HepG2 (cell line): ENCODE measurements around the gene CA4. TPM values are rescaled to one million over a fixed set of nuclear protein-coding genes. Genes with fewer than 3 reads are reported as not detected.
A peak's percentile ranks its signal among the peaks of the same experiment; 100 is the strongest.

Source experiments
- ARHGAP35 ChIP-seq: sonication (generic); formaldehyde crosslinking; IDR thresholded peaks from 2 replicates; pipeline ENCODE4 v1.9.0; 2022; ENCODE audit warnings: mild to moderate bottlenecking, inconsistent platforms, moderate library complexity, missing genetic modification reagents, borderline replicate concordance
- CAMTA2 ChIP-seq: sonication (generic); formaldehyde crosslinking; IDR thresholded peaks from 2 replicates; pipeline ENCODE4 v1.4.0; 2020; ENCODE audit warnings: mild to moderate bottlenecking, missing genetic modification reagents, borderline replicate concordance
- CBX2 ChIP-seq, 2 experiments: fragments of 200-600 bp in 1 of 2; sonication (generic); formaldehyde crosslinking in 1 of 2; IDR thresholded peaks; 2 replicates each; pipeline versions ENCODE4 v1.7.0 to v1.8.1; 2018 to 2022; ENCODE audit warnings: low read depth in 2 of 2, low read length in 1 of 2, mild to moderate bottlenecking in 1 of 2, missing genetic modification reagents in 1 of 2
- CEBPB ChIP-seq: IDR thresholded peaks from 2 replicates; pipeline ENCODE4 v1.6.1; 2011; ENCODE audit warnings: low read depth, low read length, improper control_type of control experiment, borderline replicate concordance
- CHD2 ChIP-seq: IDR thresholded peaks from 2 replicates; pipeline ENCODE4 v1.6.1; 2011; ENCODE audit warnings: low read depth, low read length, improper control_type of control experiment
- FOXM1 ChIP-seq: sonication (generic); formaldehyde crosslinking; IDR thresholded peaks from 2 replicates; pipeline ENCODE4 v1.5.0; 2020; ENCODE audit warnings: missing genetic modification reagents
- HNRNPUL1 ChIP-seq: fragments of 200-400 bp; formaldehyde crosslinking; IDR thresholded peaks from 2 replicates; pipeline ENCODE4 v1.6.1; 2017; ENCODE audit warnings: low read depth, mild to moderate bottlenecking, low read length, moderate library complexity
- RFXANK ChIP-seq: IDR thresholded peaks from 2 replicates; pipeline ENCODE4 v1.6.1; 2016
- SUZ12 ChIP-seq: fragments of 150-350 bp; IDR thresholded peaks from 2 replicates; pipeline ENCODE4 v1.6.1; 2014; ENCODE audit warnings: low read depth, low read length
- ZNF10 ChIP-seq: sonication (generic); formaldehyde crosslinking; IDR thresholded peaks from 2 replicates; pipeline ENCODE4 v1.4.0; 2020; ENCODE audit warnings: mild to moderate bottlenecking, low read depth, missing genetic modification reagents, borderline replicate concordance
- ZNF326 ChIP-seq: sonication (generic); formaldehyde crosslinking; IDR thresholded peaks from 2 replicates; pipeline ENCODE4 v1.4.0; 2020; ENCODE audit warnings: missing genetic modification reagents, borderline replicate concordance
- ZNF337 ChIP-seq: sonication (generic); formaldehyde crosslinking; IDR thresholded peaks from 2 replicates; pipeline ENCODE4 v1.5.1; 2020; ENCODE audit warnings: missing genetic modification reagents, low read depth, mild to moderate bottlenecking, borderline replicate concordance
- polyA plus RNA-seq, 8 experiments: library from polyadenylated mRNA; depleted of rRNA in 3 of 8; stranded (reverse) in 7 of 8; unstranded in 1 of 8; fragments of >200 nt; fragmentation: Illumina TruSeq in 4 of 8; extraction: Trizol in 4 of 8; gene quantifications; 2 replicates each; pipeline versions ENCODE4 v1.2.1 to v1.2.3, GENCODE V29; 2011 to 2016; ENCODE audit warnings: low read depth in 4 of 8, missing spikeins in 1 of 8, mixed read lengths in 1 of 8; ENCODE audit not compliant: insufficient read depth in 1 of 8
- total RNA-seq, 5 experiments: library from RNA; depleted of rRNA; stranded (reverse); fragments of >200 nt; fragmentation: Illumina TruSeq; extraction: Trizol; gene quantifications; 2 replicates each; pipeline ENCODE4 v1.2.3, GENCODE V29; 2016; ENCODE audit warnings: low read depth in 1 of 5
- TF ChIP-seq, protein P1 (sequence below): IDR thresholded peaks from 2 replicates; pipeline ENCODE4 v1.6.1; 2016
- TF ChIP-seq, protein P2 (sequence below): sonication (generic); formaldehyde crosslinking; IDR thresholded peaks from 2 replicates; pipeline ENCODE4 v1.5.1; 2020; ENCODE audit warnings: missing genetic modification reagents, mild to moderate bottlenecking, borderline replicate concordance
- TF ChIP-seq, protein P3 (sequence below): sonication (generic); formaldehyde crosslinking; IDR thresholded peaks from 2 replicates; pipeline ENCODE4 v1.5.0; 2020; ENCODE audit warnings: missing genetic modification reagents
- TF ChIP-seq, protein P4 (sequence below): sonication (generic); formaldehyde crosslinking; conservative IDR thresholded peaks from 2 replicates; pipeline ENCODE4 v1.8.0; 2022; ENCODE audit warnings: mild to moderate bottlenecking, moderate library complexity, missing genetic modification reagents
- TF ChIP-seq, protein P5 (sequence below): sonication (generic); formaldehyde crosslinking; IDR thresholded peaks from 2 replicates; pipeline ENCODE4 v1.4.0; 2020; ENCODE audit warnings: mild to moderate bottlenecking, low read depth, missing genetic modification reagents
- TF ChIP-seq, protein P6 (sequence below): sonication (generic); formaldehyde crosslinking; IDR thresholded peaks from 2 replicates; pipeline ENCODE4 v1.4.0; 2020; ENCODE audit warnings: mild to moderate bottlenecking, low read depth, missing genetic modification reagents
- TF ChIP-seq, protein P7 (sequence below): sonication (generic); formaldehyde crosslinking; IDR thresholded peaks from 2 replicates; pipeline ENCODE4 v1.9.0; 2022; ENCODE audit warnings: missing genetic modification reagents, mild to moderate bottlenecking, borderline replicate concordance

CA4 gene
- total and polyA plus RNA-seq, 2 of the 13 experiments (the other 11 are each of a cell fraction or from before 2014, with no cell fraction given) = not detected

DNA sequence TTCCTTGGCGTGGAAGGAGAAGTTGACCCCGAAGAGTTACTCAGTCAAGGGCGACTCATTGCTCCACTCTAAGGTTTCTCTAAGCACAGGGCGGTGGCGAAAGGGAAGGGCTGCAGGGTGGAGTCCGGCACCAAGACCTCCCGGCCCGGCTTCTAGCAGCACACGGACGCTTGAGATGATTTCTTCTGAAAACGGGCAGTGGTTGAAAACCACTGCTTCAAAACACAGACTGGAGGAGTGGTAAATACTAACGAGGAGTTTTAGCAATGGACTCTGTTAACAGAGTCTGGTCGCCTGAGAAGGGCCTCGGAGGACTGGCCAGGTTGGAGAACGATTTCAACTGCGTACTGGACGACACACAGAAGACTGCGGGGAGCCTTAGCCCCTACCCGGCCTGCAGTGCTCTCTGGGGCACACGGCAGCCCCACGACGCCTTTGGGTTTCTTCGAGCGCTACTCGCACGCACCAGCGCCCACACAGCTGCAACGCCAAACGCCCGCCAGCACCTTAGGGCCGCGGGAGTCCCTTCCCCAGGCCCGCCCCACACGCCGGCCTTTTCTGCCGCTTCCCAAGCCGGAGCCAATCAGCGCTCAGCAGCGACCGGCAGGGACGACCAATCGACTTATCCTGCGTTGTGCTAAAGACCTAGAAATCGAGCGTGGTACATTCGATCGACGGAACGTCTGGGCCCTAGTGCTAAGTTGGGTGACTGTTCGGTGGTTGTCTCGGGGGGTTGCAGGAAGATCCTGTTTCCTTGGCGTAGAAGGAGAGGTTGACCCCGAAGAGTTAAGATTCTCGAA, 14.4 kb upstream of the CA4 start (continued):
- TF ChIP-seq ZNF326 (CRISPR knock-in tag) (no peak), CBX2 (IDR thresholded peaks at IDR 0.05; ENCODE audit: low read depth, low read length) (0 out of 2 replicates have a peak, but pooled peaks have one; percentile 56), CBX2 (CRISPR knock-in tag; IDR thresholded peaks at IDR 0.05; ENCODE audit: low read depth) (no peak), ZNF337 (CRISPR knock-in tag) (no peak), FOXM1 (CRISPR knock-in tag) (peak; percentile 92), ARHGAP35 (CRISPR knock-in tag) (0 out of 2 replicates have a peak, but pooled peaks have one; percentile 32), CEBPB (no peak), ZNF10 (no peak), RFXANK (no peak), SUZ12 (no peak), CHD2 (0 out of 2 replicates have a peak, but pooled peaks have one; percentile 21), HNRNPUL1 (no peak), CAMTA2 (CRISPR knock-in tag) (no peak)
- TF ChIP-seq, protein P1, sequence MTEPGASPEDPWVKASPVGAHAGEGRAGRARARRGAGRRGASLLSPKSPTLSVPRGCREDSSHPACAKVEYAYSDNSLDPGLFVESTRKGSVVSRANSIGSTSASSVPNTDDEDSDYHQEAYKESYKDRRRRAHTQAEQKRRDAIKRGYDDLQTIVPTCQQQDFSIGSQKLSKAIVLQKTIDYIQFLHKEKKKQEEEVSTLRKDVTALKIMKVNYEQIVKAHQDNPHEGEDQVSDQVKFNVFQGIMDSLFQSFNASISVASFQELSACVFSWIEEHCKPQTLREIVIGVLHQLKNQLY (CRISPR knock-in tag) = no peak
- TF ChIP-seq, protein P2, sequence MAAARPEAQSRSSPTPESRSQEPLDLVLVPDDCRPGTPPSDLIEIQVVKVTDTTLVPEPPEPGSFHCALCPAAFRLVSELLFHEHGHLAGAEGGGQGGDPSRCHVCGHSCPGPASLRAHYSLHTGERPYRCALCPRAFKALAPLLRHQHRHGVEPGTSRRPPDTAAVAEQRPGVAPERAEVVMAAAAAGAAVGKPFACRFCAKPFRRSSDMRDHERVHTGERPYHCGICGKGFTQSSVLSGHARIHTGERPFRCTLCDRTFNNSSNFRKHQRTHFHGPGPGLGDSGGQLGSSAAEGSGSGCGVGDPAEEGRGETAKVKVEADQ (CRISPR knock-in tag) = peak; percentile 75
- TF ChIP-seq, protein P3, sequence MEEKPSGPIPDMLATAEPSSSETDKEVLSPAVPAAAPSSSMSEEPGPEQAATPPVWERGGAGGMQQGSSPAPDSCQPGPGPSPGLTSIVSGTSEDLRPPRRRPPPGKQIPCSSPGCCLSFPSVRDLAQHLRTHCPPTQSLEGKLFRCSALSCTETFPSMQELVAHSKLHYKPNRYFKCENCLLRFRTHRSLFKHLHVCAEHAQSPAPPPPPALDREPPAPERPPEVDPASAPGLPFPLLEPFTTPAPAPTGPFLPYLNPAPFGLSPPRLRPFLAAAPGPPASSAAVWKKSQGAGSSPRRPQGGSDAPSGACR = no peak
- TF ChIP-seq, protein P4, sequence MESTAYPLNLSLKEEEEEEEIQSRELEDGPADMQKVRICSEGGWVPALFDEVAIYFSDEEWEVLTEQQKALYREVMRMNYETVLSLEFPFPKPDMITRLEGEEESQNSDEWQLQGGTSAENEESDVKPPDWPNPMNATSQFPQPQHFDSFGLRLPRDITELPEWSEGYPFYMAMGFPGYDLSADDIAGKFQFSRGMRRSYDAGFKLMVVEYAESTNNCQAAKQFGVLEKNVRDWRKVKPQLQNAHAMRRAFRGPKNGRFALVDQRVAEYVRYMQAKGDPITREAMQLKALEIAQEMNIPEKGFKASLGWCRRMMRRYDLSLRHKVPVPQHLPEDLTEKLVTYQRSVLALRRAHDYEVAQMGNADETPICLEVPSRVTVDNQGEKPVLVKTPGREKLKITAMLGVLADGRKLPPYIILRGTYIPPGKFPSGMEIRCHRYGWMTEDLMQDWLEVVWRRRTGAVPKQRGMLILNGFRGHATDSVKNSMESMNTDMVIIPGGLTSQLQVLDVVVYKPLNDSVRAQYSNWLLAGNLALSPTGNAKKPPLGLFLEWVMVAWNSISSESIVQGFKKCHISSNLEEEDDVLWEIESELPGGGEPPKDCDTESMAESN (CRISPR knock-in tag) = peak; percentile 65; the same call in 1 of the 2 replicates
- TF ChIP-seq, protein P5, sequence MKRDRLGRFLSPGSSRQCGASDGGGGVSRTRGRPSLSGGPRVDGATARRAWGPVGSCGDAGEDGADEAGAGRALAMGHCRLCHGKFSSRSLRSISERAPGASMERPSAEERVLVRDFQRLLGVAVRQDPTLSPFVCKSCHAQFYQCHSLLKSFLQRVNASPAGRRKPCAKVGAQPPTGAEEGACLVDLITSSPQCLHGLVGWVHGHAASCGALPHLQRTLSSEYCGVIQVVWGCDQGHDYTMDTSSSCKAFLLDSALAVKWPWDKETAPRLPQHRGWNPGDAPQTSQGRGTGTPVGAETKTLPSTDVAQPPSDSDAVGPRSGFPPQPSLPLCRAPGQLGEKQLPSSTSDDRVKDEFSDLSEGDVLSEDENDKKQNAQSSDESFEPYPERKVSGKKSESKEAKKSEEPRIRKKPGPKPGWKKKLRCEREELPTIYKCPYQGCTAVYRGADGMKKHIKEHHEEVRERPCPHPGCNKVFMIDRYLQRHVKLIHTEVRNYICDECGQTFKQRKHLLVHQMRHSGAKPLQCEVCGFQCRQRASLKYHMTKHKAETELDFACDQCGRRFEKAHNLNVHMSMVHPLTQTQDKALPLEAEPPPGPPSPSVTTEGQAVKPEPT (CRISPR knock-in tag) = peak; percentile 86; the same call in 1 of the 2 replicates
- TF ChIP-seq, protein P6, sequence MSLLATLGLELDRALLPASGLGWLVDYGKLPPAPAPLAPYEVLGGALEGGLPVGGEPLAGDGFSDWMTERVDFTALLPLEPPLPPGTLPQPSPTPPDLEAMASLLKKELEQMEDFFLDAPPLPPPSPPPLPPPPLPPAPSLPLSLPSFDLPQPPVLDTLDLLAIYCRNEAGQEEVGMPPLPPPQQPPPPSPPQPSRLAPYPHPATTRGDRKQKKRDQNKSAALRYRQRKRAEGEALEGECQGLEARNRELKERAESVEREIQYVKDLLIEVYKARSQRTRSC (CRISPR knock-in tag) = no peak
- TF ChIP-seq, protein P7, sequence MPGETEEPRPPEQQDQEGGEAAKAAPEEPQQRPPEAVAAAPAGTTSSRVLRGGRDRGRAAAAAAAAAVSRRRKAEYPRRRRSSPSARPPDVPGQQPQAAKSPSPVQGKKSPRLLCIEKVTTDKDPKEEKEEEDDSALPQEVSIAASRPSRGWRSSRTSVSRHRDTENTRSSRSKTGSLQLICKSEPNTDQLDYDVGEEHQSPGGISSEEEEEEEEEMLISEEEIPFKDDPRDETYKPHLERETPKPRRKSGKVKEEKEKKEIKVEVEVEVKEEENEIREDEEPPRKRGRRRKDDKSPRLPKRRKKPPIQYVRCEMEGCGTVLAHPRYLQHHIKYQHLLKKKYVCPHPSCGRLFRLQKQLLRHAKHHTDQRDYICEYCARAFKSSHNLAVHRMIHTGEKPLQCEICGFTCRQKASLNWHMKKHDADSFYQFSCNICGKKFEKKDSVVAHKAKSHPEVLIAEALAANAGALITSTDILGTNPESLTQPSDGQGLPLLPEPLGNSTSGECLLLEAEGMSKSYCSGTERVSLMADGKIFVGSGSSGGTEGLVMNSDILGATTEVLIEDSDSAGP (CRISPR knock-in tag) = peak; percentile 65
